GM12801 (cell line): ENCODE measurements around the gene CASP2.

Experiments used
- TF ChIP-seq, protein P1 (sequence below): IDR thresholded peaks from one replicate; pipeline ENCODE4 v1.5.1; 2011; ENCODE audit warnings: control low read depth; ENCODE audit not compliant: insufficient read length; ENCODE audit errors: extremely low read depth

The CASP2 gene

GRCh38 chr7:143287935-143288826 is at the start of gene CASP2:
TSS of gene CASP2 (plus strand) at chr7:143288351. CDS start at chr7:143288456, 105 bp downstream.
- TF ChIP-seq, protein P1, sequence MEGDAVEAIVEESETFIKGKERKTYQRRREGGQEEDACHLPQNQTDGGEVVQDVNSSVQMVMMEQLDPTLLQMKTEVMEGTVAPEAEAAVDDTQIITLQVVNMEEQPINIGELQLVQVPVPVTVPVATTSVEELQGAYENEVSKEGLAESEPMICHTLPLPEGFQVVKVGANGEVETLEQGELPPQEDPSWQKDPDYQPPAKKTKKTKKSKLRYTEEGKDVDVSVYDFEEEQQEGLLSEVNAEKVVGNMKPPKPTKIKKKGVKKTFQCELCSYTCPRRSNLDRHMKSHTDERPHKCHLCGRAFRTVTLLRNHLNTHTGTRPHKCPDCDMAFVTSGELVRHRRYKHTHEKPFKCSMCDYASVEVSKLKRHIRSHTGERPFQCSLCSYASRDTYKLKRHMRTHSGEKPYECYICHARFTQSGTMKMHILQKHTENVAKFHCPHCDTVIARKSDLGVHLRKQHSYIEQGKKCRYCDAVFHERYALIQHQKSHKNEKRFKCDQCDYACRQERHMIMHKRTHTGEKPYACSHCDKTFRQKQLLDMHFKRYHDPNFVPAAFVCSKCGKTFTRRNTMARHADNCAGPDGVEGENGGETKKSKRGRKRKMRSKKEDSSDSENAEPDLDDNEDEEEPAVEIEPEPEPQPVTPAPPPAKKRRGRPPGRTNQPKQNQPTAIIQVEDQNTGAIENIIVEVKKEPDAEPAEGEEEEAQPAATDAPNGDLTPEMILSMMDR: no peak

DNA sequence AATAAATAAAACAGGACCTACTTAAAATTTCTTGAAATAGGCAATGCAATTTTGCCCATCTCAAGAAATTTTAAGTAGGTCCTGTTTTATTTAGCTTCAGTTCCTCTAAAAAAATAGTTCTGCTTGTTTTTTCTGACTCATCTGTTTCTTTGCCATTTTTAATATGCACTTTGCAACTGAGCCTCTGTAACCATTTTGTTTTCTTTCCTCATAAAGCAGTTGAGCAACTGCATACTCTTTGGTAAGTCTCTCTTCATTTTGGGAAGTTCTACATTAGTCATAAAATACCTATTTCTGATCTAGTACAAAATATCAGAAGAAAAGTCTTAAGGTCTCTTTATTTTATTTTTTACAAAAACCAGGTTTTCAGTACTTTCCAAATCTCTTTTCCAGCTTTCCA is 48.3 kb upstream of the CASP2 start:
- TF ChIP-seq, protein P1: no peak

- TF ChIP-seq, protein P1: peak; percentile 65
Measured at GRCh38 chr7:143240291-143241168, 47.6 kb upstream of the CASP2 start.

GRCh38 chr7:143242306-143242705 is 45.8 kb upstream of the CASP2 start:
- TF ChIP-seq, protein P1: no peak

GRCh38 chr7:143243111-143243510 is 45.0 kb upstream of the CASP2 start:
- TF ChIP-seq, protein P1: no peak

DNA sequence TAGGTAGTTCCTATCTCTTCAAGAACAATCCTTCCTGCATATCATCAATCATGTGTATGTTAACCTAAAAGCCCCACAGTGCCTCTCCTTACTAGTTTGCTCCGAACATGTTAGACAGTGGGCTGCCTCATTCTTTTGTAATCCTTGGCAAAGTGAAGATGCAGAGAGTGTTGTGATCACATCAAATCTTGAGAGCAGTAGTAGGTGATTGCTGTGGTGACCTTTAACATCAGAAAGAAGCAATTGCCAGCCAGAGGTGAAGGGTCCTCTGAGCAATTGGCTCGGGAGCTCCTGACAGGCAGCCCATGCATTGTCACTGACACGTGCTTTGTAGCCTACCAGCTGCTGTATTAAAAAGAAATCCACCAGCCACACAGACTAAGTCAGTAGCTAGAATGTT is 44.5 kb upstream of the CASP2 start:
- TF ChIP-seq, protein P1: no peak

- TF ChIP-seq, protein P1: no peak
Measured at GRCh38 chr7:143244321-143244720, 43.8 kb upstream of the CASP2 start.
